KOPT-K1 (cell line): ENCODE data around the gene UCN.
"Not testable (repeated sequence)": the region's sequence is repeated elsewhere in the genome, so short reads cannot be mapped to it uniquely, and the experiment has no call there.

Source experiments
- H3K27ac ChIP-seq: fragments of 200-600 bp; sonication (generic); 2 replicates; pipeline ENCODE4 v1.5.1; 2016; ENCODE audit warnings: antibody characterized with exemption, mild to moderate bottlenecking, low read depth, low read length; ENCODE audit not compliant: poor library complexity, severe bottlenecking
- H3K36me3 ChIP-seq: fragments of 200-600 bp; sonication (generic); 2 replicates; pipeline ENCODE4 v1.5.1; 2017; ENCODE audit warnings: antibody characterized with exemption, mild to moderate bottlenecking, low read length, moderate library complexity; ENCODE audit not compliant: insufficient read depth
- H3K9me3 ChIP-seq: fragments of 200-600 bp; sonication (generic); 2 replicates; pipeline ENCODE4 v1.5.1; 2017; ENCODE audit warnings: antibody characterized with exemption, low read length, mild to moderate bottlenecking; ENCODE audit not compliant: insufficient read depth, poor library complexity, severe bottlenecking

The UCN gene

GRCh38 chr2:27305516-27305915, 2.7 kb downstream of the UCN start:
- Histone ChIP-seq H3K27ac (no peak overlapping the region), H3K9me3 (no peaks in the 10 kb centered on the region), H3K36me3 (peaks cover 19% of the 10 kb centered on the region; the same call in 1 of the 2 replicates)

GRCh38 chr2:27304488-27305240, 3.6 kb downstream of the UCN start:
- Histone ChIP-seq H3K27ac (no peak overlapping the region), H3K9me3 (no peaks in the 10 kb centered on the region), H3K36me3 (peaks cover 17% of the 10 kb centered on the region; the same call in 1 of the 2 replicates)

- Histone ChIP-seq H3K27ac (no peak overlapping the region), H3K36me3 (peaks cover 5% of the 10 kb centered on the region; the same call in 1 of the 2 replicates), H3K9me3 (no peaks in the 10 kb centered on the region)
These were observed 4.9 kb downstream of the UCN start for GRCh38 chr2:27303093-27304025.

DNA sequence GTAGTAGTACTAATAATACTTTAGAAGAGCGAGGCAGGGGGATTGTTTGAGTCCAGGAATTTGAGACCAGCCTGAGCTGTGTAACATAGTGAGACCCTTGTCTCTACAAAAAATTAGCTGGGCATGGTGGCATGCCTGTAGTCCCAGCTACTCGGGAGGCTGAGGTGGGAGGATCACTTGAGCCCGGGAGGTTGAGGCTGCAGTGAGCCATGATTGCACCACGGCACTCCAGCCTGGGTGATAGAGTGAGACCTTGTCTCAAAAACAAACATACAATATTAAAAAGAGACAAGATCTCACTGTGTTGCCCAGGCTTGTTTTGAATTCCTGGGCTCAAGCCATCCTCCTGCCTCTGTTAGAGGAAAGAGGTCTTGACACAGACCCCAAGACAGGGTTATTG, 7.6 kb downstream of the UCN start:
- not testable (repeated sequence) for H3K36me3 ChIP-seq, H3K9me3 ChIP-seq, H3K27ac ChIP-seq

- H3K9me3 ChIP-seq, result no peaks in the 10 kb centered on the region
- H3K36me3 ChIP-seq, result no peaks in the 10 kb centered on the region
- H3K27ac ChIP-seq, result no peak overlapping the region
These were observed 9.7 kb downstream of the UCN start for GRCh38 chr2:27298391-27299080.

DNA sequence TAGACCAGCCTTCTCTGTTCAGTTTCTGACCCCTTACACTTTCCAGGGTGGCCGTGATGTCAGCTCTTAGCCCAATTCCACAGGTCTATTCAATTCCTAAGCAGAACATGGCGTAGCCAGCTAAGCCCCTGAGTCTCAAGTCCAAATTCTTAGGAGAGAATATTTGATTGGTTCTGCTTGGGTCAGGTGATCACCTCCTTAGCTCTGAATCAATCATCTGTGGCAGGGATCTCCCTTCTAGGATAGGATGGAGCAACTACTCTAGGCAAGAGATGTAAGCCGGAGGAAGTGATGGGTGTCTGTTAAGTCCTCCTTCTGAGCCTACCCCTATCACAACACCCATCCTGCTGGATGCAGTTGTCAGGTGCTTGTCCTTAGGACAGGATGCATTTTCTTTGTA, 11.1 kb downstream of the UCN start:
- Histone ChIP-seq H3K9me3 (no peaks in the 10 kb centered on the region), H3K36me3 (no peaks in the 10 kb centered on the region), H3K27ac (no peak overlapping the region)

GRCh38 chr2:27296481-27296880, 11.8 kb downstream of the UCN start:
- Histone ChIP-seq H3K36me3 (no peaks in the 10 kb centered on the region), H3K9me3 (no peaks in the 10 kb centered on the region), H3K27ac (no peak overlapping the region)

GRCh38 chr2:27294928-27295327, 13.3 kb downstream of the UCN start:
- no peaks in the 10 kb centered on the region for H3K9me3 ChIP-seq
- H3K36me3 ChIP-seq, result no peaks in the 10 kb centered on the region
- H3K27ac ChIP-seq, result no peak overlapping the region

DNA sequence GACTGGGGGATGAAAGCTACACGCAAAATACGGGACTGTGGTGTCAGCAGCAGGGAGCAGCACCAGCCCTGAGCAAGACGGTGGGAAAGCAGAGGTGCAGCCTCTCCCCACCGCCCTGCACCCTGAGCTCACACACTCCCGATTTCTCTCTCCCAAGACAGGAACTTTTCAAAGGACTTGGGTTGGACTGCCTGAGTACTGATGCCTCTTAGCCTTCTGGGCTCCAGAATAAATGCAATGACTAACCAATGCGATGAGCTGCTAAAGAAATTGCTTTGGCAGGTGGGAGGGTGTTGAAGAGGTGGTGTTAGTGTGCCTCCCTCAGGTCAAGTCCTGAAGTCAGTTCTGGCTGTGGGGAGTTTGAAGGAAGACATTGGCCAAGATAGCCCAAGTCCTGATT, 16.4 kb downstream of the UCN start:
- no peaks in the 10 kb centered on the region for H3K9me3 ChIP-seq
- H3K27ac ChIP-seq, result no peak overlapping the region
- no peaks in the 10 kb centered on the region for H3K36me3 ChIP-seq

DNA sequence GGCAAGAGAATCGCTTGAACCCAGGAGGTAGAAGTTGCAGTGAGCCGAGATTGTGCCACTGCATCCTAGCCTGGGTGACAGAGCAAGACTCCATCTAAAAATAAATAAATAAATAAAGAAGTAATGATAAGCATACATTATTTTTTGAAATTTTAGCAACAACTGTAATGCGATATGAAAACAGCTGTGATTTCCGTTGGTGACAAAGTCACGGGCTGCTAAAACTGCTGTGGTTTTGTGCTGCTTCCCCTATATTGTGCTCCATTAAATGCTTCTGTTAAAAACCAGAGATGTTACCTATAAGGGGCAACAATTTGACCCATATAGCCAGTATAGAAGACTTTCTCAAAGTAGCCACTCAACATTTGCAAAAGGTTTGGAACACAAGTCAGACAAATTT, 17.7 kb downstream of the UCN start:
- no peak overlapping the region for H3K27ac ChIP-seq
- H3K36me3 ChIP-seq, result no peaks in the 10 kb centered on the region
- no peaks in the 10 kb centered on the region for H3K9me3 ChIP-seq

- no peak overlapping the region for H3K27ac ChIP-seq
- H3K36me3 ChIP-seq, result no peaks in the 10 kb centered on the region
- no peaks in the 10 kb centered on the region for H3K9me3 ChIP-seq
These were observed 19.6 kb downstream of the UCN start for GRCh38 chr2:27288610-27289009.

GRCh38 chr2:27285481-27285880, 22.8 kb downstream of the UCN start:
- Histone ChIP-seq H3K27ac (no peak overlapping the region), H3K36me3 (no peaks in the 10 kb centered on the region), H3K9me3 (no peaks in the 10 kb centered on the region)

GRCh38 chr2:27284996-27285395, 23.2 kb downstream of the UCN start:
- no peaks in the 10 kb centered on the region for H3K36me3 ChIP-seq
- H3K27ac ChIP-seq, result no peak overlapping the region
- no peaks in the 10 kb centered on the region for H3K9me3 ChIP-seq

DNA sequence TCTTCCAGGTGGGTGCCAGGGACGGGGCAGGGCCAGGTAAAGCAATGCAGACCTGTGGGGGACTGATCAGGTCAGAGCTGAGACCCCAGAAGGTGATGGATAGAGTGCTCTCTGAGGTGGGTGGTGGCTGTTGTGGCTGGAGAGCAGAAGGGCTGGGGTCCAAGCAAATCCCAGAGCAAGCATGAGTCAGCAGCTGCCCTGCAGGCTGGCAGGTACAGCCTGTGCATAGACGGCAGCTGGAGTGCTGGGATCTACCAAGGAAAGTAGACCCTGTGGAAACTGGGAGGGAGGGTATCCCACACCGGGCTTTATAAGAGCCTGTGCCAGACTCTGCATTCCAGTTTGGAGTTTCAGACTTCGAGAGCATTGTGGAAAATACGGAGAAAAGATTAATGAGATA, 25.4 kb downstream of the UCN start:
- Histone ChIP-seq H3K9me3 (no peaks in the 10 kb centered on the region), H3K36me3 (no peaks in the 10 kb centered on the region), H3K27ac (no peak overlapping the region)
